Measurements from ENCODE around the gene PBXIP1. TPM values are rescaled to one million over a fixed set of nuclear protein-coding genes. Genes with fewer than 3 reads are reported as not detected.

PBXIP1 gene
- total and polyA plus RNA-seq, 10 of the 15 experiments (the other 5 are each of a cell fraction or from before 2014, with no cell fraction given), result 0.63 to 25.6 (median 15.4) TPM

DNA sequence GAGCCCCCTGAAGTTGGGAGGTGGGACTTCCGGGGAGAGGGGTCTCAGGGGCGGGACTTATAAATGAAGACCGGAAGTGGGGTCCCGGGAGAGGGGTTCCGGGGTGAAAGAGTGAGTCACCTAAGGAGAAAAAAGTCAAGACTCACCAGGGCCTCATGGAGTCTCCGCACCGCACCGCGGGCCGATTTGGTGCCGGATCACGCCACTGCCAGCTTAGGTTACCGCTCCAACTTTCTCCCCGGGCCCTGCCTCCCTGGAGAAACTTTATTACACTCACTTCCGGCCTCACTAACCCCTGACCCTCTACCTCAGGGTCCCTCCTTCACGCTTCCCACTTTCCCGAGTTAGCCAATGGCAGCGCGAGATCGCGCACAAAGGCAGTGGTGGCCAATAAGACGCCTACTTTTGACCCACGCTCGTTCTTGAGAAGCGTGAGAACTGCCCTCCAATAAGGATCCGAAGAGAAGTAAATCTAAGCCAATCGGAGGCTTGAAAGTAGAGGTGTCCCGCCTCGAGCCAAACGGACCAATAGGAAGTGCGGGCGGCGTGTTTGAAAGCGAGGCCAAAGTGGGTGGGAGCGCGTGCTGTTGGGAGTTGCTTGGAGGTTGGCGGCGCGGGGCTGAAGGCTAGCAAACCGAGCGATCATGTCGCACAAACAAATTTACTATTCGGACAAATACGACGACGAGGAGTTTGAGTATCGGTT is 18.4 kb upstream of the PBXIP1 start, which contains the start of gene CKS1B (continued):
- no peak for TF ChIP-seq ZBTB4 (CRISPR knock-in tag; IDR thresholded peaks at IDR 0.05)
- TF ChIP-seq RELB (IDR thresholded peaks at IDR 0.05; ENCODE audit: low read depth), result peak; percentile 96
- TF ChIP-seq ZBTB40 (IDR thresholded peaks at IDR 0.05; ENCODE audit: borderline replicate concordance), result peak; percentile 99
- TF ChIP-seq ESRRA (IDR thresholded peaks at IDR 0.05; ENCODE audit: low read length), result no peak
- 0 out of 2 replicates have a peak, but pooled peaks have one; percentile 11 for TF ChIP-seq STAT1 (conservative IDR thresholded peaks at IDR 0.05)
- 0 out of 2 replicates have a peak, but pooled peaks have one; percentile 35 for TF ChIP-seq BRCA1 (IDR thresholded peaks at IDR 0.05; ENCODE audit: low read depth, low read length)
- peak; percentile 100 for TF ChIP-seq NR2F1 (conservative IDR thresholded peaks at IDR 0.05)
- peak; percentile 76; the same call in 1 of the 2 replicates for TF ChIP-seq ZNF207 (IDR thresholded peaks at IDR 0.05; ENCODE audit: borderline replicate concordance)
- no peak for TF ChIP-seq SUZ12 (IDR thresholded peaks at IDR 0.05; ENCODE audit: unreplicated experiment)
- no peak for TF ChIP-seq ASH2L (IDR thresholded peaks at IDR 0.05; ENCODE audit: borderline replicate concordance, low read depth)
- peak; percentile 61; the same call in 1 of the 2 replicates for TF ChIP-seq RFX5 (IDR thresholded peaks at IDR 0.05; ENCODE audit: low read depth, low read length)
- TF ChIP-seq, protein P1, sequence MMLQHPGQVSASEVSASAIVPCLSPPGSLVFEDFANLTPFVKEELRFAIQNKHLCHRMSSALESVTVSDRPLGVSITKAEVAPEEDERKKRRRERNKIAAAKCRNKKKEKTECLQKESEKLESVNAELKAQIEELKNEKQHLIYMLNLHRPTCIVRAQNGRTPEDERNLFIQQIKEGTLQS (IDR thresholded peaks at IDR 0.05; ENCODE audit: borderline replicate concordance, extremely low read depth, low read depth, low read length), result no peak
- peak; percentile 91 for TF ChIP-seq FOS (IDR thresholded peaks at IDR 0.05; ENCODE audit: borderline replicate concordance, extremely low read depth, insufficient read length)
- TF ChIP-seq SMAD1 (IDR thresholded peaks at IDR 0.05; ENCODE audit: low read depth, partially characterized antibody), result peak; percentile 7
- peak; percentile 98 for TF ChIP-seq MAX (IDR thresholded peaks at IDR 0.05; ENCODE audit: low read depth, low read length)
